Sigmoid colon (tissue), 4 donors: ENCODE data around the gene ASB2.

Source experiments
- POLR2AphosphoS5 ChIP-seq, 4 donors: sonication (generic); formaldehyde crosslinking; IDR thresholded peaks; one replicate each; pipeline ENCODE4 v1.6.1; 2017; ENCODE audit warnings: antibody characterized with exemption in 4 of 4
- TF ChIP-seq, protein P1 (sequence below), 4 experiments: fragments of 450-650 bp in 3 of 4; fragments of 200-600 bp in 1 of 4; IDR thresholded peaks; one replicate each; pipeline ENCODE4 v1.5.1; 2016 to 2019; ENCODE audit warnings: antibody characterized with exemption in 4 of 4, mild to moderate bottlenecking in 3 of 4, moderate library complexity in 2 of 4

DNA sequence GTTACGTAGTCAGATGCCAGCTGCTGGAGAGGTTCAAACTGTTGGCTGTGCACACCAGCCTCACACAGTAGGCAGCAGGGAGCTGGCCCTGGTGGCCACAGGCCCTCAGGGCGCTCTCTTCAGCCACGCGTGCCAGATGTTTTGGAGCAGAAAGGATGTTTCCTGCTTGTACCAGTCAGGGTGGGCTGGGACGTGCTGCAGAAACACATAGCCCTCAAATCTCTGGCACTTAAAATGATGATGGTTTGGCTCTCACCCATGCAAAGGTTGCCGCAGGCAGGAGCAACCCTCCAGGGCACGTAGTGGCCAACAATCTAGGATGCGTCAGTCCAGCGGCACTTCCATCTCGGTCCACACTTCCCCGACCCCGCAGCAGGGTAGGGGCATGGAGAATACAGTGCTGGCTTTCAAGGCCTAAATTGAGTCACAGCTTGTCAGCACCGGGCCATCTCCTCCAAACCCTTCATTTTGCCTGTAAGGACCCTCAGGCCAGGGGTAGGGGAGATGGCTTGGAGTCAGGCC is 50.9 kb downstream of the ASB2 start:
- TF ChIP-seq, protein P1, sequence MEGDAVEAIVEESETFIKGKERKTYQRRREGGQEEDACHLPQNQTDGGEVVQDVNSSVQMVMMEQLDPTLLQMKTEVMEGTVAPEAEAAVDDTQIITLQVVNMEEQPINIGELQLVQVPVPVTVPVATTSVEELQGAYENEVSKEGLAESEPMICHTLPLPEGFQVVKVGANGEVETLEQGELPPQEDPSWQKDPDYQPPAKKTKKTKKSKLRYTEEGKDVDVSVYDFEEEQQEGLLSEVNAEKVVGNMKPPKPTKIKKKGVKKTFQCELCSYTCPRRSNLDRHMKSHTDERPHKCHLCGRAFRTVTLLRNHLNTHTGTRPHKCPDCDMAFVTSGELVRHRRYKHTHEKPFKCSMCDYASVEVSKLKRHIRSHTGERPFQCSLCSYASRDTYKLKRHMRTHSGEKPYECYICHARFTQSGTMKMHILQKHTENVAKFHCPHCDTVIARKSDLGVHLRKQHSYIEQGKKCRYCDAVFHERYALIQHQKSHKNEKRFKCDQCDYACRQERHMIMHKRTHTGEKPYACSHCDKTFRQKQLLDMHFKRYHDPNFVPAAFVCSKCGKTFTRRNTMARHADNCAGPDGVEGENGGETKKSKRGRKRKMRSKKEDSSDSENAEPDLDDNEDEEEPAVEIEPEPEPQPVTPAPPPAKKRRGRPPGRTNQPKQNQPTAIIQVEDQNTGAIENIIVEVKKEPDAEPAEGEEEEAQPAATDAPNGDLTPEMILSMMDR (IDR thresholded peaks at IDR 0.05), result no peak
- TF ChIP-seq POLR2AphosphoS5 (IDR thresholded peaks at IDR 0.05), result no peak
